ENCODE data around the gene IGF2R.

Gene IGF2R

GRCh38 chr6:160040055-160040454, 71.2 kb downstream of the IGF2R start:
- Histone ChIP-seq H2AFZ (ENCODE audit: low read depth, low read length) (no peak overlapping the region), H3K27me3 (ENCODE audit: insufficient read depth, low read length, poor library complexity) (no peaks in the 10 kb centered on the region), H3K79me2 (ENCODE audit: insufficient read depth, low read length) (peaks cover 30% of the 10 kb centered on the region), H3K4me3 (ENCODE audit: low read depth in 1 of 2, low read length in 2 of 2) (no peak overlapping the region), H3K4me2 (ENCODE audit: insufficient read depth, low read length) (no peak overlapping the region), H3K9ac (ENCODE audit: low read depth, low read length) (no peak overlapping the region), H3K9me3 (ENCODE audit: insufficient read depth, low read length, severe bottlenecking) (no peaks in the 10 kb centered on the region), H3K27ac (ENCODE audit: low read length) (peak overlapping the region; percentile 3), H3K4me1 (ENCODE audit: insufficient read depth, low read length) (no peaks in the 10 kb centered on the region), H3K36me3 (ENCODE audit: insufficient read depth, low read length) (peaks cover 95% of the 10 kb centered on the region), H4K20me1 (ENCODE audit: insufficient read depth, low read length) (peaks cover 14% of the 10 kb centered on the region)
- DNase-seq = no peak
- ATAC-seq (ENCODE audit: insufficient read depth, low read depth) = no peak
- TF ChIP-seq CTCF (IDR thresholded peaks at IDR 0.05; ENCODE audit: borderline replicate concordance, extremely low read depth, low read length, poor library complexity, severe bottlenecking) (no peak), EZH2 (IDR thresholded peaks at IDR 0.05; ENCODE audit: borderline replicate concordance, low read depth, low read length, severe bottlenecking) (no peak)

- no peak for ATAC-seq (ENCODE audit: insufficient read depth, low read depth)
These were observed 71.8 kb downstream of the IGF2R start for GRCh38 chr6:160040527-160041264.

GRCh38 chr6:160041608-160042007, 72.7 kb downstream of the IGF2R start:
- ATAC-seq (ENCODE audit: insufficient read depth, low read depth) = peak; percentile 83
- Histone ChIP-seq H3K4me3 (ENCODE audit: low read depth in 1 of 2, low read length in 2 of 2) (no peak overlapping the region), H3K79me2 (ENCODE audit: insufficient read depth, low read length) (peaks cover 20% of the 10 kb centered on the region), H3K27me3 (ENCODE audit: insufficient read depth, low read length, poor library complexity) (no peaks in the 10 kb centered on the region), H3K36me3 (ENCODE audit: insufficient read depth, low read length) (peaks cover 96% of the 10 kb centered on the region), H3K27ac (ENCODE audit: low read length) (0 out of 2 replicates have a peak overlapping the region, but pooled peaks have one; percentile 3), H3K9ac (ENCODE audit: low read depth, low read length) (no peak overlapping the region), H3K4me1 (ENCODE audit: insufficient read depth, low read length) (no peaks in the 10 kb centered on the region), H2AFZ (ENCODE audit: low read depth, low read length) (no peak overlapping the region), H3K4me2 (ENCODE audit: insufficient read depth, low read length) (no peak overlapping the region), H4K20me1 (ENCODE audit: insufficient read depth, low read length) (peaks cover 4% of the 10 kb centered on the region), H3K9me3 (ENCODE audit: insufficient read depth, low read length, severe bottlenecking) (no peaks in the 10 kb centered on the region)
- peak; percentile 50 for DNase-seq
- peak; percentile 44 for TF ChIP-seq CTCF (IDR thresholded peaks at IDR 0.05; ENCODE audit: borderline replicate concordance, extremely low read depth, low read length, poor library complexity, severe bottlenecking)
- no peak for TF ChIP-seq EZH2 (IDR thresholded peaks at IDR 0.05; ENCODE audit: borderline replicate concordance, low read depth, low read length, severe bottlenecking)

More at GRCh38 chr6:160040527-160041264, 71.8 kb downstream of the IGF2R start:
- Histone ChIP-seq H2AFZ (ENCODE audit: low read depth, low read length) (no peak overlapping the region), H3K36me3 (ENCODE audit: insufficient read depth, low read length) (peaks cover 95% of the 10 kb centered on the region), H3K4me3 (ENCODE audit: low read depth in 1 of 2, low read length in 2 of 2) (no peak overlapping the region), H3K9me3 (ENCODE audit: insufficient read depth, low read length, severe bottlenecking) (no peaks in the 10 kb centered on the region), H4K20me1 (ENCODE audit: insufficient read depth, low read length) (peaks cover 9% of the 10 kb centered on the region), H3K79me2 (ENCODE audit: insufficient read depth, low read length) (peaks cover 26% of the 10 kb centered on the region), H3K9ac (ENCODE audit: low read depth, low read length) (no peak overlapping the region), H3K4me1 (ENCODE audit: insufficient read depth, low read length) (no peaks in the 10 kb centered on the region), H3K27me3 (ENCODE audit: insufficient read depth, low read length, poor library complexity) (no peaks in the 10 kb centered on the region), H3K27ac (ENCODE audit: low read length) (peak overlapping the region; percentile 44; the same call in 1 of the 2 replicates), H3K4me2 (ENCODE audit: insufficient read depth, low read length) (no peak overlapping the region)
- no peak for DNase-seq
- no peak for TF ChIP-seq CTCF (IDR thresholded peaks at IDR 0.05; ENCODE audit: borderline replicate concordance, extremely low read depth, low read length, poor library complexity, severe bottlenecking)
- no peak for TF ChIP-seq EZH2 (IDR thresholded peaks at IDR 0.05; ENCODE audit: borderline replicate concordance, low read depth, low read length, severe bottlenecking)
